B cell (primary cell): ENCODE data around the gene UBE2D1. TPM values are rescaled to one million over a fixed set of nuclear protein-coding genes. Genes with fewer than 3 reads are reported as not detected.

Source experiments
- ATAC-seq: fragments of 200-7000 bp; cut with Tn5 transposase; one replicate; pipeline ENCODE4 v1.10.0; 2021; ENCODE audit warnings: low read depth, mild to moderate bottlenecking, moderate number of reproducible peaks, moderate library complexity
- CTCF ChIA-PET: fragments of 350-600 bp; sonication (Branson Sonifier 250); formaldehyde crosslinking; loops from one replicate; lab custom pipeline; 2021; ENCODE audit warnings: antibody characterized with exemption, inconsistent platforms; lab: Charles Lee
- POLR2A ChIA-PET: fragments of 350-600 bp; sonication (Branson Sonifier 250); formaldehyde crosslinking; loops from one replicate; lab custom pipeline; 2021; ENCODE audit warnings: antibody characterized with exemption; lab: Charles Lee
- DNase-seq: peaks from one replicate; pipeline ENCODE4 v3.0.0; 2013
- H2AFZ ChIP-seq: 2 replicates; pipeline ENCODE4 v1.6.1; 2012; ENCODE audit warnings: mild to moderate bottlenecking, low read depth, low read length; ENCODE audit not compliant: insufficient read depth, poor library complexity, severe bottlenecking
- H3K27ac ChIP-seq, 2 donors: 1 replicate in 1 of 2; 2 replicates in 1 of 2; pipeline ENCODE4 v1.5.1; 2012 to 2013; ENCODE audit warnings: low read length in 2 of 2, mild to moderate bottlenecking in 2 of 2, moderate library complexity in 1 of 2
- H3K27me3 ChIP-seq, 4 experiments: fragments of 200-600 bp in 1 of 4; sonication (generic) in 1 of 4; replicated peaks in 1 of 4; 1 replicate in 2 of 4; 2 replicates in 2 of 4; pipeline versions ENCODE4 v1.6.1 to v1.7.0; 2013 to 2016; ENCODE audit warnings: low read length in 3 of 4, mild to moderate bottlenecking in 2 of 4, mixed read lengths in 1 of 4, moderate library complexity in 1 of 4; ENCODE audit not compliant: insufficient read depth in 4 of 4, control insufficient read depth in 3 of 4; ENCODE audit errors: control extremely low read depth in 1 of 4
- H3K36me3 ChIP-seq, 2 experiments: replicated peaks in 1 of 2; 1 replicate in 1 of 2; 2 replicates in 1 of 2; pipeline versions ENCODE4 v1.6.1 to v1.7.1; 2013; ENCODE audit warnings: low read length in 1 of 2; ENCODE audit not compliant: insufficient read depth in 2 of 2, control insufficient read depth in 1 of 2; ENCODE audit errors: control extremely low read depth in 1 of 2, extremely low read depth in 1 of 2
- H3K4me1 ChIP-seq, 2 donors: fragments of 200-600 bp in 1 of 2; sonication (generic) in 1 of 2; 1 replicate in 1 of 2; 2 replicates in 1 of 2; pipeline versions ENCODE4 v1.5.1 to v1.6.1; 2013 to 2017; ENCODE audit warnings: low read length in 2 of 2; ENCODE audit not compliant: control insufficient read depth in 2 of 2, insufficient read depth in 2 of 2
- H3K4me2 ChIP-seq: replicated peaks from 2 replicates; pipeline ENCODE3; 2012; ENCODE audit warnings: mild to moderate bottlenecking, low read depth, low read length; ENCODE audit not compliant: poor library complexity, severe bottlenecking
- H3K4me3 ChIP-seq, 5 experiments: fragments of 200-600 bp in 1 of 5; sonication (generic) in 1 of 5; 1 replicate in 3 of 5; 2 replicates in 2 of 5; pipeline versions ENCODE4 v1.5.1 to v1.7.0; 2011 to 2016; ENCODE audit warnings: low read length in 4 of 5, mild to moderate bottlenecking in 4 of 5, low read depth in 2 of 5, control low read depth in 1 of 5, moderate library complexity in 1 of 5; ENCODE audit not compliant: insufficient read depth in 1 of 5; ENCODE audit errors: control extremely low read depth in 1 of 5, extremely low read depth in 1 of 5
- H3K79me2 ChIP-seq: fragments of 200-600 bp; sonication (generic); one replicate; pipeline ENCODE4 v1.6.0; 2016; ENCODE audit warnings: low read length; ENCODE audit not compliant: control insufficient read depth, insufficient read depth
- H3K9ac ChIP-seq: fragments of 200-600 bp; sonication (generic); 2 replicates; pipeline ENCODE4 v1.6.1; 2017; ENCODE audit warnings: mild to moderate bottlenecking, low read length, moderate library complexity
- H3K9me3 ChIP-seq, 3 donors: one replicate each; pipeline versions ENCODE4 v1.6.1 to v1.7.1; 2013; ENCODE audit warnings: low read length in 2 of 3; ENCODE audit not compliant: control insufficient read depth in 2 of 3, insufficient read depth in 1 of 3; ENCODE audit errors: control extremely low read depth in 1 of 3
- H4K20me1 ChIP-seq: 2 replicates; pipeline ENCODE4 v1.6.0; 2012; ENCODE audit warnings: mild to moderate bottlenecking, low read length; ENCODE audit not compliant: insufficient read depth, control insufficient read depth, poor library complexity, severe bottlenecking
- H3K27ac Mint-ChIP-seq: one replicate; pipeline ENCODE4 v1.8.0; 2021; ENCODE audit warnings: mixed read lengths
- H3K27me3 Mint-ChIP-seq: one replicate; pipeline ENCODE4 v1.8.0; 2021; ENCODE audit warnings: mixed read lengths
- H3K4me1 Mint-ChIP-seq: one replicate; pipeline ENCODE4 v1.8.0; 2021; ENCODE audit warnings: mixed read lengths
- H3K4me3 Mint-ChIP-seq: one replicate; pipeline ENCODE4 v1.8.0; 2021; ENCODE audit warnings: mixed read lengths
- H3K9me3 Mint-ChIP-seq: one replicate; pipeline ENCODE4 v1.8.0; 2022; ENCODE audit warnings: mixed read lengths; ENCODE audit not compliant: insufficient read depth
- CTCF ChIP-seq: fragments of 200-600 bp; IDR thresholded peaks from one replicate; pipeline ENCODE4 v1.8.0; 2022; ENCODE audit warnings: antibody characterized with exemption, mild to moderate bottlenecking
- EZH2 ChIP-seq: IDR thresholded peaks from 2 replicates; pipeline ENCODE4 v1.6.1; 2012; ENCODE audit warnings: borderline replicate concordance, low read depth, mild to moderate bottlenecking, moderate library complexity, low read length; ENCODE audit not compliant: insufficient read depth, poor library complexity, severe bottlenecking
- WGBS: methylation state at CpG from one replicate; pipeline ENCODE4 v1.1.5; 2013; ENCODE audit warnings: missing lambda C conversion rate; ENCODE audit not compliant: insufficient coverage; 5-methylcytosine and 5-hydroxymethylcytosine counted together
- intact Hi-C: fragments of 100-400 bp; cut with micrococcal nuclease; formaldehyde crosslinking; loops from one replicate; pipeline ENCODE4 v1.10.0; 2022
- polyA plus RNA-seq: library from polyadenylated mRNA; depleted of rRNA; stranded (reverse); fragments of >200 nt; gene quantifications from 2 replicates; pipeline ENCODE4 v1.2.3, GENCODE V29; 2012
- total RNA-seq, 2 donors: library from RNA; stranded (reverse); fragments of 120-200 nt in 1 of 2; gene quantifications; 1 replicate in 1 of 2; 2 replicates in 1 of 2; pipeline versions ENCODE4 v1.2.3 to v1.2.4, GENCODE V29; 2013 to 2022

The UBE2D1 gene
- total and polyA plus RNA-seq, 2 donors (not counting 1 experiment from before 2014, with no cell fraction given): 8.5 to 12.6 TPM

- H3K9me3 Mint-ChIP-seq: no peaks in the 10 kb centered on the region
- DNase-seq: no peak
- Histone ChIP-seq H3K36me3 (no peaks in the 10 kb centered on the region), H3K9me3 (no peaks in the 10 kb centered on the region), H4K20me1 (no peaks in the 10 kb centered on the region), H3K9ac (no peak overlapping the region), H3K27ac (no peak overlapping the region), H3K27me3 (peaks cover 0 to 7% (median 4%) of the 10 kb centered on the region in 4 experiments), H3K4me1 (no peaks in the 10 kb centered on the region), H3K4me2 (no peak overlapping the region), H2AFZ (no peak overlapping the region), H3K4me3 (no peak overlapping the region), H3K79me2 (no peaks in the 10 kb centered on the region)
- CTCF ChIA-PET: interaction anchor here (0.9 to 3.4 kb wide), 15 partner anchors 10 to 232 kb away, joined by 3 to 26 read pairs (median 5); partner anchors contain the start of gene TFAM
- POLR2A ChIA-PET: no interaction called here
- no peak for ATAC-seq
- peaks cover 21% of the 10 kb centered on the region for H3K27me3 Mint-ChIP-seq
- H3K4me3 Mint-ChIP-seq: no peak overlapping the region
- H3K4me1 Mint-ChIP-seq: peaks cover 3% of the 10 kb centered on the region
- intact Hi-C loops: no loop called here
- no peak overlapping the region for H3K27ac Mint-ChIP-seq
- TF ChIP-seq CTCF (no peak), EZH2 (no peak)
Observed at GRCh38 chr10:58300676-58301075, 34.1 kb upstream of the UBE2D1 start.

GRCh38 chr10:58302254-58302653, 32.6 kb upstream of the UBE2D1 start:
- ATAC-seq: no peak
- H3K27ac Mint-ChIP-seq: no peak overlapping the region

More at GRCh38 chr10:58302254-58302653, 32.6 kb upstream of the UBE2D1 start:
- Histone ChIP-seq H3K27ac (no peak overlapping the region), H3K79me2 (no peaks in the 10 kb centered on the region), H2AFZ (no peak overlapping the region), H3K9ac (no peak overlapping the region), H3K4me2 (no peak overlapping the region), H3K27me3 (peaks cover 0 to 12% (median 6%) of the 10 kb centered on the region in 4 experiments), H3K4me3 (no peak overlapping the region), H4K20me1 (no peaks in the 10 kb centered on the region), H3K4me1 (no peaks in the 10 kb centered on the region), H3K36me3 (no peaks in the 10 kb centered on the region), H3K9me3 (no peaks in the 10 kb centered on the region)
- no peaks in the 10 kb centered on the region for H3K9me3 Mint-ChIP-seq
- peaks cover 3% of the 10 kb centered on the region for H3K4me1 Mint-ChIP-seq
- no peak for DNase-seq
- CTCF ChIA-PET: interaction anchor here (0.9 to 1.3 kb wide), 2 partner anchors 11 to 93 kb away, joined by 3 to 5 read pairs; no protein-coding TSS in a partner anchor
- no peak overlapping the region for H3K4me3 Mint-ChIP-seq
- H3K27me3 Mint-ChIP-seq: peaks cover 35% of the 10 kb centered on the region
- intact Hi-C loops: no loop called here
- WGBS: no CpG with 5 or more reads among the region's 2 CpGs
- POLR2A ChIA-PET: no interaction called here
- TF ChIP-seq EZH2: no peak
- TF ChIP-seq CTCF: no peak
